Esophagus muscularis mucosa (tissue), 4 donors: ENCODE results near the gene MGAT1.

ENCODE experiments used
- EP300 ChIP-seq: sonication (generic); formaldehyde crosslinking; IDR thresholded peaks from one replicate; pipeline ENCODE4 v1.6.1; 2017; ENCODE audit warnings: antibody characterized with exemption
- POLR2A ChIP-seq: fragments of 450-650 bp; IDR thresholded peaks from one replicate; pipeline ENCODE4 v1.6.1; 2017; ENCODE audit warnings: antibody characterized with exemption, moderate library complexity, mild to moderate bottlenecking, low read depth
- POLR2AphosphoS5 ChIP-seq, 2 donors: sonication (generic); formaldehyde crosslinking; IDR thresholded peaks; one replicate each; pipeline ENCODE4 v1.6.1; 2017; ENCODE audit warnings: antibody characterized with exemption in 2 of 2
- TF ChIP-seq, protein P1 (sequence below), 3 experiments: fragments of 200-600 bp in 2 of 3; fragments of 450-650 bp in 1 of 3; sonication (generic) in 2 of 3; IDR thresholded peaks; one replicate each; pipeline ENCODE4 v1.5.1; 2017 to 2019; ENCODE audit warnings: antibody characterized with exemption in 3 of 3, mild to moderate bottlenecking in 2 of 3, moderate library complexity in 1 of 3

DNA sequence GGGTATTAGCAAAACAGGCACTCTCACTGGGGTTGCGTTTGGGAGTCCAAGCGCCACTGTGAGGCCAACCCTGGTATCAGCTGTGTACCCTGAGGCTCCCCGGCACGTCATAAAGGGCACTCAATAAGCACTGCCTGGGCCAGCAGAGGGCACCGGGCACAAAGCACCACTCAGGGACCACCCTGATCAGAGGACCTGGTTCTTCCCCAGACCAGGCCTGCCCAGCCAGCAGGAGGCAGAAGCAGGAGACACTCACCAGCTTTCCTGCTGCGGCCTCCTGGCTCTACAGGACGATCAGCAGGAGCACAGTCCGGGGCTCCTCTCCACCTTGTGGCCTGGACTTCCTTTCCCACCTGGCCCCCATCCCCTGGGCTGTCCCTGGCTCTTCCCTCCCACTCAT is 12.6 kb downstream of the MGAT1 start:
- TF ChIP-seq EP300 (no peak), POLR2A (no peak), POLR2AphosphoS5 (IDR thresholded peaks at IDR 0.05) (no peak)
- TF ChIP-seq, protein P1, sequence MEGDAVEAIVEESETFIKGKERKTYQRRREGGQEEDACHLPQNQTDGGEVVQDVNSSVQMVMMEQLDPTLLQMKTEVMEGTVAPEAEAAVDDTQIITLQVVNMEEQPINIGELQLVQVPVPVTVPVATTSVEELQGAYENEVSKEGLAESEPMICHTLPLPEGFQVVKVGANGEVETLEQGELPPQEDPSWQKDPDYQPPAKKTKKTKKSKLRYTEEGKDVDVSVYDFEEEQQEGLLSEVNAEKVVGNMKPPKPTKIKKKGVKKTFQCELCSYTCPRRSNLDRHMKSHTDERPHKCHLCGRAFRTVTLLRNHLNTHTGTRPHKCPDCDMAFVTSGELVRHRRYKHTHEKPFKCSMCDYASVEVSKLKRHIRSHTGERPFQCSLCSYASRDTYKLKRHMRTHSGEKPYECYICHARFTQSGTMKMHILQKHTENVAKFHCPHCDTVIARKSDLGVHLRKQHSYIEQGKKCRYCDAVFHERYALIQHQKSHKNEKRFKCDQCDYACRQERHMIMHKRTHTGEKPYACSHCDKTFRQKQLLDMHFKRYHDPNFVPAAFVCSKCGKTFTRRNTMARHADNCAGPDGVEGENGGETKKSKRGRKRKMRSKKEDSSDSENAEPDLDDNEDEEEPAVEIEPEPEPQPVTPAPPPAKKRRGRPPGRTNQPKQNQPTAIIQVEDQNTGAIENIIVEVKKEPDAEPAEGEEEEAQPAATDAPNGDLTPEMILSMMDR (IDR thresholded peaks at IDR 0.05), result no peak
